ENCODE results near the gene GABRR3. TPM values are rescaled to one million over a fixed set of nuclear protein-coding genes. Genes with fewer than 3 reads are reported as not detected.

GABRR3 gene
- polyA plus RNA-seq, 3 donors, result 0.04 TPM; not detected in 2

Other genes starting within 250 kb of the GABRR3 start
- 10 to 100 TPM; 25.1 to 26.2 (median 25.7) TPM for gene CRYBG3, start 213.3 kb downstream of the GABRR3 start, polyA plus RNA-seq (ENCODE audit: insufficient read length in 3 of 3)
- gene RIOX2, start 62.9 kb downstream of the GABRR3 start, polyA plus RNA-seq (ENCODE audit: insufficient read length in 3 of 3), result 10 to 100 TPM; 33.9 to 42.2 (median 35.0) TPM
- gene OR5AC2, start 51.9 kb upstream of the GABRR3 start, polyA plus RNA-seq (ENCODE audit: insufficient read length in 3 of 3), result not detected
- not detected for gene OR5H1, start 95.4 kb upstream of the GABRR3 start, polyA plus RNA-seq (ENCODE audit: insufficient read length in 3 of 3)
- gene OR5H14, start 112.2 kb upstream of the GABRR3 start, polyA plus RNA-seq (ENCODE audit: insufficient read length in 3 of 3), result not detected
- not detected for gene OR5H15, start 131.4 kb upstream of the GABRR3 start, polyA plus RNA-seq (ENCODE audit: insufficient read length in 3 of 3)
- gene OR5H6, start 228.9 kb upstream of the GABRR3 start, polyA plus RNA-seq (ENCODE audit: insufficient read length in 3 of 3), result not detected
- gene OR5H2, start 247.2 kb upstream of the GABRR3 start, polyA plus RNA-seq (ENCODE audit: insufficient read length in 3 of 3), result not detected

All from right renal cortex interstitium (tissue), 3 donors.